ENCODE data around the gene CDS1.

Gene CDS1

DNA sequence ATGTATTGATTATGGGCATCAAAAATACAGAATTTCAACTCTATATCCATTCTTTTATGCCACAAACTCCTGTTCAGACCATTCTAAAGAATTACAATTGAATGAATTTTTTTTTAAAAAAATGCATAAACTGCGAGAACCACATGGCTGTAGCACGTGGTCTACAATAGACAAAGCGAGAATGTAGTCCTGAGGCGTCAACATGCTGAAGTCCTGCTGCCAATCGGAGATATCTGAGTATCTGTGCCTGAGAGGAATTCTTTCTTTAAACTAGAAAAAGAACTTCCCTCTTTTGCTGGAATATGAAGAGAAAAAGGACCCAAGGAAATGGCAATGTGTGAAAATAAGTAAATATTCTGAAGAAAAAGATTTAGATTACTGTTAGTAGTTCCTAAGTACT, 105.7 kb downstream of the CDS1 start:
- TF ChIP-seq, protein P1, sequence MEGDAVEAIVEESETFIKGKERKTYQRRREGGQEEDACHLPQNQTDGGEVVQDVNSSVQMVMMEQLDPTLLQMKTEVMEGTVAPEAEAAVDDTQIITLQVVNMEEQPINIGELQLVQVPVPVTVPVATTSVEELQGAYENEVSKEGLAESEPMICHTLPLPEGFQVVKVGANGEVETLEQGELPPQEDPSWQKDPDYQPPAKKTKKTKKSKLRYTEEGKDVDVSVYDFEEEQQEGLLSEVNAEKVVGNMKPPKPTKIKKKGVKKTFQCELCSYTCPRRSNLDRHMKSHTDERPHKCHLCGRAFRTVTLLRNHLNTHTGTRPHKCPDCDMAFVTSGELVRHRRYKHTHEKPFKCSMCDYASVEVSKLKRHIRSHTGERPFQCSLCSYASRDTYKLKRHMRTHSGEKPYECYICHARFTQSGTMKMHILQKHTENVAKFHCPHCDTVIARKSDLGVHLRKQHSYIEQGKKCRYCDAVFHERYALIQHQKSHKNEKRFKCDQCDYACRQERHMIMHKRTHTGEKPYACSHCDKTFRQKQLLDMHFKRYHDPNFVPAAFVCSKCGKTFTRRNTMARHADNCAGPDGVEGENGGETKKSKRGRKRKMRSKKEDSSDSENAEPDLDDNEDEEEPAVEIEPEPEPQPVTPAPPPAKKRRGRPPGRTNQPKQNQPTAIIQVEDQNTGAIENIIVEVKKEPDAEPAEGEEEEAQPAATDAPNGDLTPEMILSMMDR (IDR thresholded peaks at IDR 0.05; ENCODE audit: borderline replicate concordance, insufficient read depth, low read depth, low read length): no peak

DNA sequence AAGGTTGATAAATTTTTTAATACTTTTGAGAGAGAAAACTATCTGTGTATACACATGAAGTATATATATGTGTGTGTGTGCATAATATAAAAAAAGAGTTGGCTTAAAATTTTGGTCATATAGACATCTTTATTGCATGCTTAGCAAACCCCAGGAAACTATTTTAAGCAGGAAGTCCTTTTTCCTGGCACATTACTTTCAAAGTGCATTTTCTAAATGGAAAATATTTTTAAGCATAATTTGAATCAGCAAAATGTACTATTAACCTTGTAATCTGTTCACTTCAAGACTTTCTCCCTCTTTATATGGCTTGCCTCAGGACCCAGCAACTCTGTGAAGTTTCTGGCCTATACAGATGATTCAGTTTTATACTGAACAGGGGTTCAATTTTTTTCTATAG, 106.3 kb downstream of the CDS1 start:
- no peak overlapping the region for H3K4me3 ChIP-seq (ENCODE audit: low read depth, low read length)
- TF ChIP-seq, protein P1 (IDR thresholded peaks at IDR 0.05; ENCODE audit: borderline replicate concordance, insufficient read depth, low read depth, low read length): no peak

More for the DNA sequence above, 105.7 kb downstream of the CDS1 start:
- H3K4me3 ChIP-seq (ENCODE audit: low read depth, low read length): no peak overlapping the region

DNA sequence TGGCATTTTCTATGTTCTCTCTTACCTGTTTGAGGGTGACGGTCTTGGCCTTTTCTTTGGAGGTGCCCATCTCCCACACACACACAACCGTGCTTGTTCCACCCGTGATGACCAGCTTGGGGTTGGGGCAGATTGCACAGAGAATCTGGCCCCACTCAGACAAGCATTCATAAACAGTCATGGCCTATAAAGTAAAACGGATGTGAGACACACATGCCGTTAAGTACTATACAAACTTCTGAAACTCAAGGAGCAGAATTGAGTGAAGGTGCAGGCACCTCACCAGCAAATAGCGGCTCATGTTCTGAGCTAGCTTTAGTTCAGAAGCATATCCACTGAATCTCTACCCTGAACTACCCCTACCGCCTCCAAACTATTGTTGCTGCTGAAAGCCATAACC, 107.6 kb downstream of the CDS1 start:
- no peak overlapping the region for H3K4me3 ChIP-seq (ENCODE audit: low read depth, low read length)
- TF ChIP-seq, protein P1 (IDR thresholded peaks at IDR 0.05; ENCODE audit: borderline replicate concordance, insufficient read depth, low read depth, low read length): no peak

DNA sequence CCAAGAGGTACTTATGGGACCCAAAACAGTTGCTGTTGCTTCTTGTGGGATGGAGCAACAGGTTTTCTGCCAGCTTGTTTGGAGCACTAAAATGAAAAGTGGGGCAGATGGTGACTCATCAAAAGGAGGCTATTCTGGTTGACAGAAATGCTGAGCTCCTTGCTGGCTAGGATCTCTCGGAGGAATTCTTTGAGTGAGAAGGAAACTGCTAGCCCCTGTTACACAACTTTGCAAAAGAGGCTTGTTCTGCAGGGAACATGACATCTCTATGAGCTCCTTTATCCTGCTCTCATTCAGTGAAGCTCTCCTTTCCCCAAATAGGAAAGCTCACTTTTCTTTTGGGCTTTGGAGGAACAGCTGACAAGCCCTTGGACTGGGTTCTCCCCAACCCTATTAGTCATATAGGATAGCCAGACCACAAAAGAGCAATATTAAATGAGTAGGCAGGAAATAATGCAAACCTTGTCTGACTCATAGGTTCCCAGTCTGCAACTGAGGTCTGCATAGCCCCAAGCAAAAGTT, 108.3 kb downstream of the CDS1 start:
- H3K4me3 ChIP-seq (ENCODE audit: low read depth, low read length): no peak overlapping the region
- TF ChIP-seq, protein P1 (IDR thresholded peaks at IDR 0.05; ENCODE audit: borderline replicate concordance, insufficient read depth, low read depth, low read length): no peak

DNA sequence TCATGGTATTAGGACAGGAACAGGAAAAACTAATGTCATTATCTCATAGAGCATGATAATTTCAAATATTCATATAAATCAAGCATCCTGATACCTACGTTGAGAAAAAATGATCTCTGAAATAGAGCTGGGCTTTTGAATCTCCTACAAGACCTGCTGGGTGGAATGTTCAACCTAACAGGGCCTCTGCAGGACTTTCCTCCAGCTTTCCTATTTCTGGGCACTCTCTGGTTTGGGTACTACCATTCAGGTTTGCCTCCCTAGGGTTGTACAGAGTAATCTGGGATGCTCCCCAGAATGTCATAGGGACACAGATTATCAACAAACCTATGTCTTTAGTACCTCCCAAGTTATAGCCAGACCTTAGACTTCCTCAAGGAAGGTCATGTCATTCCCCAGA, 108.9 kb downstream of the CDS1 start:
- H3K4me3 ChIP-seq (ENCODE audit: low read depth, low read length): no peak overlapping the region
- TF ChIP-seq, protein P1 (IDR thresholded peaks at IDR 0.05; ENCODE audit: borderline replicate concordance, insufficient read depth, low read depth, low read length): no peak

DNA sequence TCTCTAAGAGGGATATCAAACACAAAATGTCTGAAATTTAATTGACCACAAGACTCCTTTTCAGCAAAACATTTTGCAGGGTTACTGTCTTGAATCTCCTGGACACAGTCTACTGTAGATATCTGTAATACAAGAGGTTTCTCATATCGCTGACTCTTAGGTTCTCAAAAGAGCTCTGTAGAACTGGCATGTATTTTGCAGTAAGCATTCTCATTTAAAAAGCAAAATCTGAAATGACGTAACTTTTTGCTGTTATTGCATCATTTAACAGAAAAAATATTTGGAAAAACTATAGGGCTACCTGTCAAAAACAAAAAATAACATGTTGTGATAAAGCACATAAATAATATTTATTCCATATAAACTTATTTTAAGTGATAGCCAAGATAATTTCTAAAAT, 114.2 kb downstream of the CDS1 start:
- TF ChIP-seq, protein P1 (IDR thresholded peaks at IDR 0.05; ENCODE audit: borderline replicate concordance, insufficient read depth, low read depth, low read length): no peak

DNA sequence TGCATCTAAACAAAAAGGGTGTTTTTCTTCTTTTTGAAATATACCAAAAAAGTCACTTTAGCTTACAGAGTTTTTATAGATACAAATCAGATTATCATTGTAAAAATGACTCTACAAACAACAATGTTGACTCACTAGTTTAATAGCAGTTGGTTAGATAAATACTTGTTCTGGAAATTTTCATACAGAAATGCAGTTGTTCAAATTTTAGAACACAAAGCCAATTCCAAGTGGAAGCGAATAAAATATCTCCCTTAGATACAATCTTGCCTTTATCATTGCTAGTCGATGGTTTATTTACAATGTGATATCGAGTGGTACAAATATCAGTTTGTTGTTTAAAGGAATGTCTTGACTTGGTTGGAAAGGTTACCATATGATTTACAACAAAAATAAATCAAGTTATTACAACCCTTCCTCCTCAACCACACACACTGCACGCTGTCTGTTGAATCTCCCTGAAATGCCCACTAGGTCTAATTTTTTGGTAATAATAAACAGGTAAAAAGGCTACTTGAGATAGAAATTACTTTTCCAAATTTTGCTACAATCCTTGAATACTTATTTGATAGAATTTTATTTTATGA, 114.8 kb downstream of the CDS1 start:
- H3K4me3 ChIP-seq (ENCODE audit: low read depth, low read length): no peak overlapping the region
- TF ChIP-seq, protein P1 (IDR thresholded peaks at IDR 0.05; ENCODE audit: borderline replicate concordance, insufficient read depth, low read depth, low read length): no peak

More for the DNA sequence above, 114.2 kb downstream of the CDS1 start:
- no peak overlapping the region for H3K4me3 ChIP-seq (ENCODE audit: low read depth, low read length)
